Heart right ventricle (tissue), 16 donors: ENCODE data around the gene ZNF101. TPM values are rescaled to one million over a fixed set of nuclear protein-coding genes. Genes with fewer than 3 reads are reported as not detected.

Experiments used
- ATAC-seq, 8 donors: fragments of 200-7000 bp; cut with Tn5 transposase; one replicate each; pipeline ENCODE4 v1.9.1; 2020; ENCODE audit warnings: mild to moderate bottlenecking in 8 of 8, moderate library complexity in 8 of 8, moderate number of reproducible peaks in 1 of 8
- DNase-seq, 2 donors: peaks; one replicate each; pipeline ENCODE4 v3.0.0-alpha.2; 2020
- H3K27ac ChIP-seq, 10 donors: fragments of 200-600 bp; sonication (generic) in 2 of 10; one replicate each; pipeline versions ENCODE4 v1.5.0 to v1.8.0; 2020 to 2022; ENCODE audit warnings: mild to moderate bottlenecking in 3 of 10
- H3K27me3 ChIP-seq, 7 donors: fragments of 200-600 bp; one replicate each; pipeline ENCODE4 v1.8.0; 2021 to 2022; ENCODE audit warnings: mild to moderate bottlenecking in 2 of 7
- H3K36me3 ChIP-seq, 9 donors: fragments of 200-600 bp; sonication (generic) in 1 of 9; one replicate each; pipeline versions ENCODE4 v1.5.0 to v1.8.0; 2020 to 2022; ENCODE audit warnings: mild to moderate bottlenecking in 2 of 9
- H3K4me1 ChIP-seq, 9 donors: fragments of 200-600 bp; sonication (generic) in 1 of 9; one replicate each; pipeline versions ENCODE4 v1.5.0 to v1.8.0; 2020 to 2022; ENCODE audit warnings: mild to moderate bottlenecking in 4 of 9
- H3K4me3 ChIP-seq, 10 donors: fragments of 200-600 bp; sonication (generic) in 2 of 10; one replicate each; pipeline versions ENCODE4 v1.5.0 to v1.8.0; 2020 to 2022; ENCODE audit warnings: mild to moderate bottlenecking in 7 of 10, moderate library complexity in 2 of 10
- H3K9me3 ChIP-seq, 11 donors: fragments of 200-600 bp in 10 of 11; sonication (generic) in 2 of 11; one replicate each; pipeline versions ENCODE4 v1.5.0 to v1.8.0; 2013 to 2022; ENCODE audit warnings: mild to moderate bottlenecking in 2 of 11, control low read depth in 1 of 11, moderate library complexity in 1 of 11
- CTCF ChIP-seq, 9 donors: fragments of 200-600 bp; sonication (generic) in 2 of 9; IDR thresholded peaks; one replicate each; pipeline versions ENCODE4 v1.5.0 to v1.8.0; 2021 to 2022; ENCODE audit warnings: antibody characterized with exemption in 9 of 9, mild to moderate bottlenecking in 5 of 9, moderate library complexity in 1 of 9
- WGBS, 2 donors: extraction: QIAGEN DNeasy Blood & Tissue Kit; methylation state at CpG; one replicate each; pipeline ENCODE4 v1.1.7; 2013; ENCODE audit warnings: inconsistent platforms in 1 of 2; 5-methylcytosine and 5-hydroxymethylcytosine counted together
- intact Hi-C, 10 donors: fragments of 100-400 bp; cut with DNase I; formaldehyde crosslinking; loops; one replicate each; pipeline versions ENCODE4 v1.11.1 to v1.14.2; 2022
- polyA plus RNA-seq, 2 donors: library from polyadenylated mRNA; stranded (reverse); fragments of 200-250 nt; gene quantifications; one replicate each; pipeline ENCODE4 v1.2.3, GENCODE V29; 2013
- total RNA-seq, 10 donors: library from RNA; stranded (reverse); fragmentation: NEBNext Ultra II Directional in 3 of 10; extraction: Animal tissue kit (Norgen Biotek cat#: 25700) in 3 of 10; gene quantifications; one replicate each; pipeline versions ENCODE4 v1.2.1 to v1.2.4, GENCODE V29; 2021 to 2023
- donor health status: Arrhythmogenic right ventricular cardiomyopathy.
- donor health status: ischemic (EF 13 %, LVEDD 7.1; RV severe dilation, severe dysfunction).
- donor health status: healthy with polysubstance abuse.
- donor health status: DM: no; HTN: yes; CAD: no.
- donor health status: DM: no; HTN: no; CAD: no.
- donor health status: ischemic (EF 25% LVEDD 6.9; RV normal size, moderate dysfunction).
- donor health status: ischemic (EF 25% LVEDD 5.7; RV mildly dilated, moderate dysfunction).
- donor health status: healthy.
- donor health status: DM: yes; HTN: yes; CAD: no.
- donor health status: Ischemic cardiomyopathy.
- donor health status: ischemic (EF 35%, LVEDD 5.7; RV mildly dilated, moderate dysfunction).
- donor health status: nonischemic (EF 11% LVEDD 7.7; RV severe dilation, severe dysfunction).
- donor health status: DM: yes; HTN: yes; CAD: no.
- donor health status: PGD.
- donor health status: ischemic (EF 29% LVEDD 5.4; RV normal size, mild dysfunction).
- donor health status: nonischemic (EF 23%, LVEDD 6.1; RV moderate dilation, normal function).

ZNF101 gene
- total and polyA plus RNA-seq, 12 donors, result 2.5 to 6.9 (median 3.8) TPM

GRCh38 chr19:19632661-19633060, 36.0 kb upstream of the ZNF101 start:
- H3K27me3 ChIP-seq, result peaks cover 0 to 14% (median 11%) of the 10 kb centered on the region in 7 donors
- intact Hi-C loops, result no loop called here
- no peak for TF ChIP-seq CTCF (IDR thresholded peaks at IDR 0.05)
- H3K27ac ChIP-seq, result no peak overlapping the region
- WGBS, 2 donors, result 81 to 85% methylated on average over 5 of the region's 5 CpGs
- no peaks in the 10 kb centered on the region for H3K9me3 ChIP-seq
- peaks cover 0 to 85% (median 4%) of the 10 kb centered on the region in 9 donors for H3K36me3 ChIP-seq
- ATAC-seq (no peak), DNase-seq (no peak)
- H3K4me3 ChIP-seq, result no peak overlapping the region
- H3K4me1 ChIP-seq, result peaks cover 0 to 13% (median 11%) of the 10 kb centered on the region in 9 donors

- Histone ChIP-seq H3K9me3 (no peaks in the 10 kb centered on the region), H3K4me3 (no peak overlapping the region), H3K27me3 (peaks cover 0 to 6% (median under 1%) of the 10 kb centered on the region in 7 donors), H3K4me1 (peaks cover 0 to under 1% (median 0%) of the 10 kb centered on the region in 9 donors), H3K27ac (no peak overlapping the region), H3K36me3 (peaks cover 0 to 97% (median 4%) of the 10 kb centered on the region in 9 donors)
- DNase-seq, result no peak
- TF ChIP-seq CTCF (IDR thresholded peaks at IDR 0.05), result no peak
- 94% methylated on average over 22 of the region's 22 CpGs for WGBS, 2 donors
- intact Hi-C loops, result no loop called here
- ATAC-seq, result no peak
These were observed 34.7 kb upstream of the ZNF101 start for GRCh38 chr19:19633711-19634515.

GRCh38 chr19:19634516-19635312, 33.9 kb upstream of the ZNF101 start:
- intact Hi-C loops, result no loop called here

More at GRCh38 chr19:19634516-19635312, 33.9 kb upstream of the ZNF101 start:
- no peak for TF ChIP-seq CTCF (IDR thresholded peaks at IDR 0.05)
- Histone ChIP-seq H3K27me3 (peaks cover 0 to 6% (median 0%) of the 10 kb centered on the region in 7 donors), H3K9me3 (no peaks in the 10 kb centered on the region), H3K4me1 (no peaks in the 10 kb centered on the region), H3K4me3 (no peak overlapping the region), H3K36me3 (peaks cover 0 to 99% (median 4%) of the 10 kb centered on the region in 9 donors), H3K27ac (no peak overlapping the region)
- no peak for ATAC-seq
- no peak for DNase-seq
- 95 to 96% methylated on average over 36 of the region's 36 CpGs for WGBS, 2 donors
